H4 (cell line): ENCODE data around the gene CNIH1. TPM values are rescaled to one million over a fixed set of nuclear protein-coding genes. Genes with fewer than 3 reads are reported as not detected.
"Not testable (repeated sequence)": the region's sequence is repeated elsewhere in the genome, so short reads cannot be mapped to it uniquely, and the experiment has no call there.

Experiments used
- DNase-seq: peaks from one replicate; pipeline ENCODE4 v3.0.0-alpha.2; 2015; ENCODE audit warnings: low spot score
- total RNA-seq: library from RNA; depleted of rRNA; stranded (reverse); fragments of >200 nt; shearing (Covaris generic); gene quantifications from 2 replicates; pipeline ENCODE4 v1.2.3, GENCODE V29; 2014

The CNIH1 gene
- total RNA-seq, 1 experiment from 2014 or later, result 370 TPM

- no peak for DNase-seq
Measured at GRCh38 chr14:54467280-54467679, 26.1 kb upstream of the CNIH1 start.

GRCh38 chr14:54465654-54466053, 24.5 kb upstream of the CNIH1 start:
- no peak for DNase-seq

GRCh38 chr14:54462048-54462447, 20.9 kb upstream of the CNIH1 start:
- DNase-seq, result no peak

- DNase-seq, result no peak
Measured at GRCh38 chr14:54459106-54459505, 17.9 kb upstream of the CNIH1 start.

- not testable (repeated sequence) for DNase-seq
Measured at GRCh38 chr14:54458536-54458935, 17.4 kb upstream of the CNIH1 start.

GRCh38 chr14:54457609-54457996, 16.4 kb upstream of the CNIH1 start:
- DNase-seq, result no peak

- not testable (repeated sequence) for DNase-seq
Measured at GRCh38 chr14:54456820-54457608, 15.8 kb upstream of the CNIH1 start.

- DNase-seq, result no peak
Measured at GRCh38 chr14:54455363-54455762, 14.2 kb upstream of the CNIH1 start.

- not testable (repeated sequence) for DNase-seq
Measured at GRCh38 chr14:54453990-54454389, 12.8 kb upstream of the CNIH1 start.

- DNase-seq, result no peak
Measured at GRCh38 chr14:54453252-54453651, 12.1 kb upstream of the CNIH1 start.

GRCh38 chr14:54451961-54452360, 10.8 kb upstream of the CNIH1 start:
- DNase-seq, result no peak

GRCh38 chr14:54451121-54451601, 10.0 kb upstream of the CNIH1 start:
- no peak for DNase-seq

GRCh38 chr14:54450535-54450934, 9.4 kb upstream of the CNIH1 start:
- no peak for DNase-seq

GRCh38 chr14:54447231-54447692, 6.1 kb upstream of the CNIH1 start:
- no peak for DNase-seq

- DNase-seq, result no peak
Measured at GRCh38 chr14:54446161-54446693, 5.1 kb upstream of the CNIH1 start.

GRCh38 chr14:54444681-54445080, 3.5 kb upstream of the CNIH1 start:
- no peak for DNase-seq

- DNase-seq, result no peak
Measured at GRCh38 chr14:54443981-54444380, 2.8 kb upstream of the CNIH1 start.

- not testable (repeated sequence) for DNase-seq
Measured at GRCh38 chr14:54442961-54443360, 1.8 kb upstream of the CNIH1 start.

GRCh38 chr14:54440476-54440872, 700 bp downstream of the CNIH1 start:
- DNase-seq, result no peak

- no peak for DNase-seq
Measured at GRCh38 chr14:54440037-54440436, 1.1 kb downstream of the CNIH1 start.

- no peak for DNase-seq
Measured at GRCh38 chr14:54438703-54439102, 2.5 kb downstream of the CNIH1 start.

GRCh38 chr14:54437954-54438353, 3.2 kb downstream of the CNIH1 start:
- not testable (repeated sequence) for DNase-seq

GRCh38 chr14:54435500-54435981, 5.6 kb downstream of the CNIH1 start:
- peak; percentile 23 for DNase-seq
